NCI-H510A (cell line): ENCODE measurements around the gene HINT2.

Experiments used
- DNase-seq: peaks from one replicate; lab custom pipeline; 2025; lab: John Stamatoyannopoulos, UW

The HINT2 gene

DNA sequence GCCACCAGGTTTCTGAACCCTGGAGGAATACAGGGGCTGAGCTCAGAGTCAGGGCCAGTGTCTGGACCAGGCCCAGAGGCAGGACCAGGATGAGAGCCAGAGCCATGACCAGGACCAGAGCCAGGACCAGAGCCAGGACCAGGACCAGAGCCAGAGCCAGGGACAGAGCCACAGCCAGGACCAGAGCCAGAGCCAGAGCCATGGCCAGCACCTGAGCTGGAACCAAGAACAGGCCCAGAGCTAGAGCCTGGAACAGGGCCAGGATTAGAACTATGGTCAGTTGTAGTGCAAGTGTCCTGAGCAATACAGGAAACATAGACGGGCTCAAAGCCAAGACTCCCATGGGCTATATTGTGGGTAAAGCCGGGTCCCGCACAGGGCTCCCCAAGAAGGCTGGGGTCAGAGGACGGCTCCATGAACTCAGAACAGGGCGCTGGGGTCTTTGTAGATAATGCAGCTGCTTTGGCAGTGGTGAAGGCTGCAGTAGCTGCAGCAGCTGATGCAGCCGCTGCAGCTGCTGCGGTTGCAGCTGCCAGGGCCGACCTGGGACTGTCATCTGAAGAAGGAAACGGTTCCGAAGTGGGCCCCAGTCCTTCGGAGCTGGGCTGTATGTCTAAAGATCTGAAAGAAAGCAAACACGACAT, 3.3 kb downstream of the HINT2 start:
- no peak for DNase-seq

DNA sequence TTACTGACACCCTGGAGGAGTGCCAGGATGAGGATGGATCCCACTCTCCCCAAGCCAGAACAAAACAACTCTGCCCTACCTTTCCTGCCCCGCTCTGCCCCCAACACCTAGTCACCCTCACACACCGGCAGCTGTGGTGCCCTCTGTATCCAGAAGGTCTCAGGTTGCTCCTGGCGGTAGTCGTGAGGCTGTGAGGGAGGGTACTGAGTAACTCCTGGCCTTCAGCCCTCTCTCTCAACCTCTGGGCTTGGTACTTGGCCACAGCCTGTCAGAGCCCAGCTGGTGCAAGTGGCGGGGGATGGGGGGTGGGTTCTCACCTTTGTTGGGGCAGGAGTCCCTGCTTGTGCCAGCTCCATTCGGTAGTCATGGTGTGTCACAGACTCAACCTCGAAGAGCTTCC, 4.7 kb downstream of the HINT2 start:
- no peak for DNase-seq

DNA sequence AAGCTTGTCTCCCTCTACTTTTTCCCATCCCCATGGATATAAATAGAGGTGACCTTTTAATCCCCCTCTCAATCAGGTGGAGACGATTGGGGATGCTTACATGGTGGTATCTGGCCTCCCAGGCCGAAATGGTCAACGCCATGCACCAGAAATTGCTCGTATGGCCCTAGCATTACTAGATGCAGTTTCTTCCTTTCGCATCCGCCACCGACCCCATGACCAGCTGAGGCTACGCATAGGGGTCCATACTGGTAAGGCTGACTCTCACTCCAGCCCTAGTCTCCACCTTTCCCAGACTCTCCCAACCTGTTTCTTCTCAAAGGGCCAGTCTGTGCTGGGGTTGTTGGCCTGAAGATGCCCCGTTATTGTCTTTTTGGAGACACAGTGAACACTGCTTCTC, 6.4 kb downstream of the HINT2 start:
- no peak for DNase-seq

DNA sequence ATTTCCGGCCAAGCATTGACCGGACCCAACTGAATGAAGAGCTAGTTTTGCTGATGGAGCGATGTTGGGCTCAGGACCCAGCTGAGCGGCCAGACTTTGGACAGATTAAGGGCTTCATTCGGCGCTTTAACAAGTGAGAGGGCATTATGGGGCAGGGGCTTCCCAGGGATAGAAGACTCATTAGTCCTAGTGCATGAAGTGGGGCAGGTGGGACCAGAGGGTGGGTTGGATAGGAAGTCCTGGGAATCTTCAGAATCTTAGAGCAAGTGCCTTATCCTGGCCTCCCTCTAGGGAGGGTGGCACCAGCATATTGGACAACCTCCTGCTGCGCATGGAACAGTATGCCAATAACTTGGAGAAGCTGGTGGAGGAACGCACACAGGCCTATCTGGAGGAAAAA, 8.7 kb downstream of the HINT2 start:
- DNase-seq: no peak

DNA sequence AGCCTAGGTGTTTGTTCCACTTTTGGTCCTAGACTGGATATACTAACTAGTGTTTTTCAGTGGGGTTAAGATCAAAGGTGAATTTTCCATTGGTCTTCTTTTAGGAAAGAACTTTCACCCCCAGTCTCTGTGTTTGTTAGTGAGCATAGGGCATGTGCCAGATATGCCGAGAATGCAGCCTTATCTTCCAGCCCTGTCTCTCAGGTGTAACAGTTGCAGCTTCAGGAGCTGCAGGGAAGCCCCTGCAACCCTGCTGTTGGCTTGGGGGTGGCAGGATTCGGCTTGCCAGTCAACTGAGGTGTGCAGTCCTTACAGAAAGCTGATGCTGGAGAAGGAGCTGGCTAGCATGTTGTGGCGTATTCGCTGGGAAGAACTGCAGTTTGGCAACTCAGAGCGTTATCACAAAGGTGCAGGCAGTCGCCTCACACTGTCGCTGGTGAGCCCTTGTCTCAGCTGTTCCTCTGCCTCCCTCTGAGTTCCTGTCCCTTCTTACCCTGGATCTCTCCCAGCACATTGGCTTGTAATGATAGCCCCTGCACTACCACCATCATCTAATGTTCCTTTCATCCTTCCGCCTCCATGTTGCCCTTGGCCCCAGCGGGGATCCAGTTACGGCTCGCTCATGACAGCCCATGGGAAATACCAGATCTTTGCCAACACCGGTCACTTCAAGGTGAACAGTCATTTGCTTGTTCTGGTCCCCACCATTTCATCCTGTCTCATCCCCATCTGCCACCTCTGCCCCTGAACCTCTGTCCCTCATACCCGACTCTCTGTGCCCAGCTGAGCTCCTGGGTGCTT, 13.3 kb downstream of the HINT2 start:
- no peak for DNase-seq

DNA sequence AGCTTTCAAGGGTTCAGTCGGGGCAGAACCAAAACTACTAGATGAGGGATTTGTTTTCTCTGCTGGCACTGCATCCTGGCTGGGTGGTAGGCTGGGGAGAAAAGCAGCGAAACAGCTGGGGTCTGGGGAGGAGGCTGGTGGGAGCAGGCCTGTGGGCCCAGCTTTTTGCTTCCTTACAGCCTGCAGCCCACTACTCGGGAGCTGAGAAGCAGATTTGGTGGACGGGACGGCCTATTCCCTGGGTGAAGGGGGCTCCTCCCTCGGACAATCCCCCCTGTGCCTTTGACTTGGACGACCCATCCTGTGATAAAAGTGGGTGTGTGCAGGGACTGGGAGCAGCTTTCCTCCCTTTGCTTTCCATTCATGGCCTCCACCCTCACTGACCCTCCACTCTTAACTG, 14.3 kb downstream of the HINT2 start:
- no peak for DNase-seq

DNA sequence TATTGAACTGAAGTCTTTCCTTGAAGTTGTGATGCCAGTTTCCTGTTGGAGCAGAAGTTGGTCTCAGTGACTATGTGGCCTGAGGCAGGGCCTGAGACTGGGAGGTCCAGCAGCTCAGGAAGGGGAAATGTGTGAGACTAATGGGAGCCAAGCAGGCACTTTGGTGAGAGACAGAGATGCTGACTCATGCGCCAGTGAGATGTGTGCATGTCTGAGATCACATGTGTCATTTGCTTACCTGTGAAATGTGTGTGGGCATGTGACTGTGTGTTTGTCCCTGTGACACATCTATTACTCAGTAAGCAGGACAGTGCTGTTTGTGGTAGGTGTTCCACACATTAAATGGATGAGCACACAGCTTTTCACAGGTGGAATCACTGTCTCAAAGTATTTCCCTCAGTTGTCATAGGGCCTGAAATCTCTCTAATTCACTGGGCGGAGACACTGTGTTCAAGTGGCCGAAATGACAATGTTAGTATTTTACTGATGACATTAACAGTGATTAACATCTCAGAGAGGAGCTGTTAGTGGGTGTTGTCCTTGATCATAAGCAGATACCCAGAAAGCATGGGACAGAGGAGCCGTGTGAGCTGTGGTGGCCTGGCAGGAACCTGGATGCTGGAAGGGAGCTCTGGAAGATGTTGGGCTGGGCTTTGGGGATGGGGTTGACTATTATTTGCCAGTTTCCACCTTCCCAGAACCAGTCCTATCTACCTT, 16.0 kb downstream of the HINT2 start:
- no peak for DNase-seq

DNA sequence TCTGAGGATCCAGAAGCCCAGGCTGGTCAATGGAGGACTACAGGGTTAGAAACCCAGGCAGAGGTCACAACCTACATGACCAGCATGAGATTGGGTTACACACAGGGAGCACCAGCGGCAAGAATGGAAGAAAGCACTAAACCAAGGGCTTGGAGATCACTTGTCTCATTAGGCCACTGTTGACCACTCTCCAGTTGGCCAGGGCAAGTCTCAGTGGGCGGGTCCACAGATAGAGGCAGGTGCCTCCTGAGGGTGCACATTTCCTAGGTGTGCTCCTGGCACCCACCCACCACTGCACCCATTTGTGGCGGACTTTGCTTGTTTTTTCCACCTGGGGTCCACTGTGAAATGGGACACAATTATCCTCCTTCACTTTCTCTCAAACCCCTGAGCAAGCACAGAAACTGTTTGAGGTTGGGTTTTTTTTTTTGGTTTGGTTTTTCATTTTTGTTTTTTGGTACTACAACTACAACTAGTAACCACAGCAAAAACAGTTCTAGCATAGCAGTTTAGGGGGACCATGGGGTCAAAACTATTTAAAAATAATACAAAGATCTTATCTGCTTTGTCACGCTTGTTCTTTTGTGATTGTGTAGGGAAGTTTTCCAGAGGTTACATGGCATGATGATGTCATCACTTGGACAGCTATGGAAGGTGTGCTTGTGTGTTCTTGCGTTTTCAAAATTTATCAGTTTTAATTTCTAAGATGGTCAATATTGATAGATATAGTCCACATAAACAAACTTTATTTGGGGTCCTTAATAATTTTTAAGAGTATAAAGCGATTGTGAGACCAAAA, 17.3 kb downstream of the HINT2 start:
- no peak for DNase-seq

DNA sequence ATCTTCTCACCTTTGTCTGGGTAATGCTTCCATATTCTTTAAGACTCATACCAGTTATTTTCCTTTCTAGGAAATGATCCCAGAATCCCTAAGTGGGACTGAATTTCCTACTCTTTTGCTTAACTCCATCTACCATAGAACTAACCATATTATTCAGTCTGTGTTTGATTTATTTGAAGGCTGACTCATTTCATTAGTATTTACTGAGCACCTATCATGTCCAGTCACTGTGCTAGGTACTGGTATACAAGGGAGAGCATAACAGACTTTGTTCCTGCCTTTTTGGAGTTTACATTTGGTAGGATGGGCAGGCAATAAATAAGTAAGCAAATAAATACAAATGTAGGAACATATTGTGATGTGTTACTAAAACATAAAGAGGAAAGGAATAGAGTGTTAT, 19.1 kb downstream of the HINT2 start:
- no peak for DNase-seq

DNA sequence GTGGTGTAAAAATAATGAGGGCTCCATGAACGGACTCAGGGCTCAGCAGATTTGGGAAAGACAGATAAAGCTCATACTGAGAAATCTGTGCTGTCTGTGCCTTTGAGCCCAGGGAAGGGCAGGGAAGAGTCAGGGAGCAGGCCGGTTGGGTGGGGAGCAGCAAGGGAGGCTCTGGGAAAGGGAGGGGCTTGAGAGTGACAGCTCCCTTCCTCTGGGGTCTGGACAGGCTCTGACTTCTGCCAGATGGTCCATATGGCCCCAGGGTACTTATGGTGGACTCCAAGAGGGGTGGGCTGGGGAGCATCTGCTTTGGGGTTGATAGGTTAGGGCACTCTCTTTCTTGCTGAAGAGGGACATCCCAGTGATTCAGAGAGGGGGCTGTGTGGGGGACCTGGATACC, 21.4 kb downstream of the HINT2 start:
- no peak for DNase-seq

DNA sequence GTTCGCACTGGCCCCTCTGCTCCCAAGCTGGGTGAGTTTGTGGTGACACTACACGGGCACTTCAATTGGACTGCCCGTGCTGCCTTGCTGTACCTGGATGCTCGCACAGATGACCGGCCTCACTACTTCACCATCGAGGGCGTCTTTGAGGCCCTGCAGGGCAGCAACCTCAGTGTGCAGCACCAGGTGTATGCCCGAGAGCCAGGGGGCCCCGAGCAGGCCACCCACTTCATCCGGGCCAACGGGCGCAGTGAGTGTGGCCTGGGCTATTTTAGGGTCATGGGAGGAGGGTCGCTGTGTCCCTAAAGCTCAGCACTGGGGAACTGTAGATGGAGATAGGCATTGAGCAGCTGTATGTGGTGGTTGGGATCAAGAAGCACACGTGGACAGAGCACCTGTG, 22.0 kb downstream of the HINT2 start:
- DNase-seq: no peak

DNA sequence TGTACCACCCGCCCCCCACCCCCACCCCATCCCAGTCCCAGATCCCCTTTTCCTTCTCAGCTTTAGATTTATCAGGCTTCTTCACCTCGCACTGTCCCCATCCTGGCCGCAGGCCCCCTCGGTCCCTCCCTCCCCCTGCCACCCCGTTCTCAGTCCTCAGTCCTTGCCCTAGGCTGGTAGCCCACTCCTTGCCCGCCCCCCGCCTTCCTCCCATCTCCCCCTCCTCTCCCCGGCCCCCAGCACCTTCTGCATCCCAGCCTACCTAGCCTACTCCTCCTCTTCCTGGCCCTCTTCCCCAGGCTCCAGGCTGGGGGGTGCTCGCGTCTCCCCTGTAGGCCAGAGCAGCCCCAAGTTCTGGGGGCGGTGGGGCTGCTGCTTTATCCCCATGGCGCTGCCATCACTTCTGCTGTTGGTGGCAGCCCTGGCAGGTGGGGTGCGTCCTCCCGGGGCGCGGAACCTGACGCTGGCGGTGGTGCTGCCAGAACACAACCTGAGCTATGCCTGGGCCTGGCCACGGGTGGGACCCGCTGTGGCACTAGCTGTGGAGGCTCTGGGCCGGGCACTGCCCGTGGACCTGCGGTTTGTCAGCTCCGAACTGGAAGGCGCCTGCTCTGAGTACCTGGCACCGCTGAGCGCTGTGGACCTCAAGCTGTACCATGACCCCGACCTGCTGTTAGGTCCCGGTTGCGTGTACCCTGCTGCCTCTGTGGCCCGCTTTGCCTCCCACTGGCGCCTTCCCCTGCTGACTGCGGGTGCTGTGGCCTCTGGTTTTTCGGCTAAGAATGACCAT, 22.6 kb downstream of the HINT2 start:
- DNase-seq: no peak

DNA sequence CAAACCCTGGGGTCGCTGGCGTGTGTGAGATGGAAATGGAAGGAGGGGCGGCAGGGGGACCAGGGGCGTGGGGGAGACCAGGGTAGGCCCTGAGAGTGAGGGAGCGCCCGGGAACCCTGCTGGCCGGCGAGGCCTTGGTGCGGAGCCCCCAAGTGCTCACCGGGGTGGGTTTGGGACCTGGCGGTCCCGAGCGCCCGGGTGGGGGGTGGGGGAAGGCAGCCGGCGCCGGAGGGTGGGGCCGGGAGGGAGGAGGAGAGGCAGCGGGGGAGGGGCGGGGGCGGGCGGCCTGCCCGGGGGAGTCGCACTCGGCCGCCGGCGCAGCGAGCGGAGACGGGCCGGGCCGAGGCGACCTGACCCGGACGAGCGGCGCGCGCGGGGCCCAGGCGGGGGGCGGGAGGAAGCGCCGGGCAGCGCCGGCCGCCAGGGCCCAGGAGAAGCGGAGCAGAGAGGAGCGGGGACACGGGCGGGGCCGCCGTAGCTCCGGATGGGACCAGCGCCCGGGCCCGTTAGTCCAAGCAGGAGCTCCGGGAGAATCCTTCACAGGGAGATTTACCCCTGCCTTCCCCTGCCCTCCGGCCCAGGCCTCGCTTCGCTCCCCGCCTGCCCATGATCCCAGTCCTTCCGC, 23.4 kb downstream of the HINT2 start, which contains the start of gene NPR2:
TSS of gene NPR2 (plus strand) at position 295 of the 625 bp plus-strand sequence. CDS start 818 bp downstream, outside the sequence.
- DNase-seq: no peak

DNA sequence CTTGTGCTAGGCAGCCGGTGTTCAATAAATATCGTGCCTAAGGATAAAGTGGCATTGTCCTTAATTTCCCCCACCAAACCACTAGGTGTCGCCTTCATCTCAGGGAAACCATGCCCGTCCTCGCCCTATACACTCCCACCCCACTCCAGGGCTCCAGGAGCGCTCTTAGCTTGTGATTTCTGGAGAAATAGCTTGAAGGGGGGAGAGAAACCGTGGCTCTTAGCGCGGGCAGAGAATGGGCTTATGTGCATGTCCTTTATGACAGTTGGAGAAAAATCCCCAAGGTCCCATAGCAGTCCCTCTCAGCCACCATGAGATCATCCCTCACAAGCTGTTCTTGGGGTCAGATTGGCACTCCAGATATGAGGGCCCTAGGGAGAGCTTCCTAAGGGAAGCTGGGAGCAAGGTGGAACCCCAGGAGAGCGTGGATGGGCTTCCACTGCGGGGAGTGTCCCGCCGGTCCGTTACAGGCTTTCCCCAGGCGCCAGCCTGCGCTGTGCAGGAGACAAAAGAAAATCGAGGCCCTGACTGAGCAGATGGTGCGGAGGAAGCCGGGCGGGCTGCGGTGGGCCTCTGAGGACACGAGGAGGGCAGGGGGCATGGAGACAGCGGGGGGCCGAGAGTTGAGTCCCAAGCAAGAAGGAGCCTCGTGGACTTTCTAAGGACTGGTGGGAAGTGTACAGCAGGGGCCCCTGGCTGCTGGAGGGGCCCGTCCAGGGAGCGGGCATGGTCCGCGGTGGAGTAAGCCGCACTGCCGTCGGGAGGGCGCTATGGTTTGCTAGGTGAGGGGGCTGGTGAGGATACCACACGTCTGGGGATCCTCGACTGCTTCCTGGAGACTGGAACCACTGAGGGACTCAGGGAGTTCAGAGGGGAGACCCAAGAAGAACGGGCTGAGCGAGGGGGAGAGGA, 24.2 kb downstream of the HINT2 start:
- DNase-seq: no peak

DNA sequence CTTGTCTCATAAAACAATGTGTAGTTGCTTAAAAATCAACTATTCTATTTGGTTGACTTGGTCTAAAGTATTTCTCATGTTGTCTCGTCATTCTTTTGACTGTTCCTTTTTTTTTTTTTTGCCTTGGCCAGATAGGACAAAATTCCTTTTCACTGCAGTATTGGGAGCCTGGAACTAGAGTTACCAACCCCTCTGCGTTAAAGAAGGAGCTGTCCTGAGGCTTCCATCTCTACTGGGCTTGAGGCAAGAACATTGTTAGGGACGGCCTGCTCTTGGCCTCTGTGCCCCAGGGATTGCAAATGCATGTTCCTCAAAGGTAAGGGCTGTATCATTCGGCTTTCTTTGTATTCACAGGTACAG, 24.8 kb downstream of the HINT2 start:
- DNase-seq: no peak

DNA sequence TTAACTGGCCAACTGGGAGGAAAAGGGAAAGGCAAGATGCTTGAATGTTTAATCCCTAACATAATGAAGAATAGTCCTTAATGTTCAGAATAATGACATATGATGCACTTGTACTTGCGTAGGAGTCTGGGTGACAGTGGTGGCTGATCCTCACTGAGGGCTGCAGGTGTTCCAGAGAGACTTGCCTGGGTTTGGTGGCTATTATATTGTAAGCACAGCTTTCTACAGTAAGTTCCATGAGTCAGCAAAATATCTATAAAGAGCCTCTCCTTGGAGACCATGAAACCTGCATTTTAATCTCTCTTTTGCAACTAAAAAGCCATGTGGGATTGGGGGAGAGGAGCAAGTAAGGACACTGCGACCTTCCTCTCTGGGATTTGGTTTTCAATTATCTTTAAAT, 25.3 kb downstream of the HINT2 start:
- no peak for DNase-seq

DNA sequence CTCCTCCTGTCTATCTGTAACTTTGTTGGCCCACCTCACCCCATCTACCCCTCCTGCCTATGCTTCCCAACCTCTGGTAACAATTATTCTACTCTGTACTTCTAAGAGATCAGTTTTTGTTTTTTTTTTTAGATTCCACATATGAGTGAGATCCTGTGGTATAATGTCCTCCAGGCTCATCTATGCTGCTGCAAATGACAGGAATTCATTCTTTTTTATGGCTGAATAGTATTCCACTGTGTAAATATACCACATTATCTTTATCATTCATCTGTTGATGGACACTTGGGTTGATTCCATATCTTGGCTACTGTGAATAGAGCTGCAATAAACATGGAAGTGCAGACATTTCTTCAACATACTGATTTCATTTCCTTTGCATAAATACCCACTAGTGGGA, 31.4 kb downstream of the HINT2 start:
- no peak for DNase-seq

DNA sequence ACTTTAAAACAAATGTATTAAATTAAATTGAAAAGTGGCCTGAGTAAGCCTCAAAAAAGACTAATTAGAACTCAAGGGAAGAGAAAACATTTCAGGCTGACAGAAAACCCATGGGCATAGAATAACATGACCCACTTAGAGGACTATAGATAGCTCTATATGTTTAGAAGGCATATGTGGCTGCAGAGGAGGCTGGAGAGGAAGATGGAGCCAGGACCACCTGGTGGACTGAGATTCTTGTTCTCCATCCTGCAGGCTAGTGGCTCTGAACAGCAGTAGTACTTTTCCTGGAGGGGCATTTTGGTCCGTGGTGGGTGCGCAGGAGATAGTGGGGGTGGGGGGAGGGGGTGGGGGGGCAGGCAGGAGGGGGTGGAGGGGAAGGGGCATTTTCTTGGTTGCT, 33.8 kb downstream of the HINT2 start:
- no peak for DNase-seq

DNA sequence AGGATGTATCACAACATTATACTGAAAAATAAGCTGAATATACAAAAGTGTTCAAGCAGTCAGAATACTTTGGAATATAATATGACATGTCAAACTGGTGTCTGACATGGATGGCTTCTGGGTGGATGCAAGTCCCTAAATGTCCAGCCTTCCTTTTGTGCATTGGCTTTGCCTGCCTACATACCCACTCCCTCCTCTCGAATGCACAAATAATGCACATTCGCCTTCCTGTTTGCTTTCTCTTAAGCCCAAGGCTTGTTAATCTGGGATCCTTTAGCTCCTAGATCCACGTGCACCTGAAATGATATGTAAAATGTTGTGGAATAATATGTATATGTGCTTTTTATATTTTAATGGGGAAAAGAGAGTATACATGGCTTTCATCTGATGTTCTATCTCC, 36.3 kb downstream of the HINT2 start:
- DNase-seq: no peak

DNA sequence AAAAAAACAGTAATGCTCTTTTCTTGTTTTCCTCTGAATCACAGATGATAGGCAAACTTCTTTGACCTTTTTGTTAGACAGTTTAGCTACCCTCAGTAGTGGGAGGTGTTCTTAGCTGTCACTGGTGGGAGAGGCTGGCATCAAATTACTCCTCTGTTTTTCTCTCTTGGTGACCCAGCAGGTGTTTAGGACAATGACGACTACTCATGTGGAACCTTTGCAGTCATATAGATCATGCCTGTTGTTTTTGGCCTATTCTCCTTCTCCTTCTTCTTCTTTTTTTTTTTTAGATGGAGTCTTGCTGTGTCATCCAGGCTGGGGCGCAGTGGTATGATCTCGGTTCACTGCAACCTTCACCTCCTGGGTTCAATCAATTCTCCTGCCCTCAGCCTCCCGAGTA, 38.8 kb downstream of the HINT2 start:
- peak; percentile 56 for DNase-seq
